Fibroblast of peridontal ligament (primary cell): ENCODE measurements around the gene FAN1.
A peak's percentile ranks its signal among the peaks of the same experiment; 100 is the strongest.
"Not testable (repeated sequence)": the region's sequence is repeated elsewhere in the genome, so short reads cannot be mapped to it uniquely, and the experiment has no call there.

Experiments
- DNase-seq: peaks from one replicate; pipeline ENCODE4 v3.0.0-alpha.2; 2010; ENCODE audit errors: extremely low read depth

Gene FAN1

GRCh38 chr15:30903497-30904187 is at the start of gene FAN1:
FAN1 (plus strand) TSS chr15:30903915; CDS start chr15:30904664, 749 bp downstream.
- peak; percentile 79 for DNase-seq

DNA sequence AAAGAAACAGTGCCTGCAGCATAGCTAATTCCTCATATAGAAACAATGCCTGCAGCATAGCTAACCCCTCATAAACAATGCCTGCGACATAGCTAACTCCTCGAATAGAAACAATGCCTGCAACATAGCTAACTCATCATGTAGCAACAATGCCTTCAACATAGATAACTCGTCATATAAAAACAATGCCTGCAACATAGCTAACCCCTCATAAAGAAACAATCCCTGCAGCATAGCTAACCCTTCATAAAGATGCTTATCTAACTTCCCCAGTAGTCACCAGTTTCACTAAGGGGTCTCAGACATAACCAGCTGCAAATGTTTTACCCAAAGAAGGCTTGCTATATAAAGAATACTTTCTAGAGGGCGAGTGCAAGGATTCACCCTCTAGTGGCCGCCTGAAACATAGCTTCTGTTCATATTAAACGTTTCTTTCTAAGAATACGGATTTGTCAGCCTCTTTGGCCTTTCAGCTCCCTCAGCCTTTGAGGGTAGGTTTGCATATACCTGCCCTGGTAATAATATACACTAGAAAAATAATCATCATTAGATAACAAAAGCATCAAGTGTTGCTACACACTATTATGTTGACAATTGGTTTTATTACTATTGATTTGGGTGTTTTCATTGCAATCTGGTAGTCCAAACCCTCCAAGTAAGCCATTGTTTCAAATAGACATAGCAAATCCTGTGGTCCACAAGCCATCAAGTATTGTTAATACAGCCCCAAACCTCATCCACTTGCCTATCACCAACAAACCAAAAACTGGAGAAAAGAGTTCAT is 44.4 kb upstream of the FAN1 start:
- peak; percentile 36 for DNase-seq

DNA sequence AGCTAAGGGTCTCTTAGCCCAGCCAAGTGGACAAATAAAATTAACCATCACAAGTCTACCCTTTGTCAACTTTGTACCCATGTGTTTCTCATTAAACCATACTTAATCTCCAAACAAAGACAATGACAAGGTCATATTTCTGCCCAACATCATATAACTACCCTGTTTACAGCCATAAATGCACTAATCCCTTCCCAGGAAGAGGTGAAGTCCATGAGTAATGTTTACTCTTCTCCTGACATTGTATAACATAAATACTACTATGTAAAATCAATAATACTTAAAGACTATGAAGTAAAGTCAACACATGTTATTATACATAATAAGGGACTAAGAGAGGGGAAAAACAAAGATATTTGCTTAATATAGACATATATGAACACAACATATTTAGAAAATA is 38.5 kb upstream of the FAN1 start:
- DNase-seq, result no peak

- DNase-seq, result no peak
These were observed 33.0 kb upstream of the FAN1 start for GRCh38 chr15:30870681-30871080.

- peak; percentile 58 for DNase-seq
These were observed 31.4 kb upstream of the FAN1 start for GRCh38 chr15:30872341-30872748.

DNA sequence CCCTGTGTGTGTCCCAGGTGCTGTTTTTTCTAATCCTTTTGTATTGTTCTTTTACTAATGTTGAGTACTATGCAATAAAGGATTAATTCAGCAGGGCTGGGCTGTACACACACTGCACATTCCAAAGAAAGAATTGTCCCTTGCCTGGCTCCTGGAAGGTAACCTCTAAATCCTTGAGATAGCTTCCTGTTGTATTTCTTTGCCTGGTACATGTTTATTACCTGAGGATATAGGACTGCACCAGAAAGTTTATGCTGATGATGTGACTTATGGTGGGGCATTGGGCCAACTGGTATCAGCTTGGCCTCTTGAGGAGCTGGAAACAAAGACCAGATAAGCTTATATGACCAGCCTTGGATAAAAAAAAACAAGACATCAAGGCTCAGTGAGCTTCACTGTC is 26.6 kb upstream of the FAN1 start:
- no peak for DNase-seq

GRCh38 chr15:30878515-30878914 is 25.2 kb upstream of the FAN1 start:
- no peak for DNase-seq

- DNase-seq, result no peak
These were observed 20.8 kb upstream of the FAN1 start for GRCh38 chr15:30882849-30883433.

GRCh38 chr15:30883666-30884065 is 20.0 kb upstream of the FAN1 start:
- DNase-seq, result not testable (repeated sequence)

GRCh38 chr15:30885814-30886213 is 17.9 kb upstream of the FAN1 start:
- peak; percentile 12 for DNase-seq

GRCh38 chr15:30889196-30889595 is 14.5 kb upstream of the FAN1 start:
- DNase-seq, result no peak

DNA sequence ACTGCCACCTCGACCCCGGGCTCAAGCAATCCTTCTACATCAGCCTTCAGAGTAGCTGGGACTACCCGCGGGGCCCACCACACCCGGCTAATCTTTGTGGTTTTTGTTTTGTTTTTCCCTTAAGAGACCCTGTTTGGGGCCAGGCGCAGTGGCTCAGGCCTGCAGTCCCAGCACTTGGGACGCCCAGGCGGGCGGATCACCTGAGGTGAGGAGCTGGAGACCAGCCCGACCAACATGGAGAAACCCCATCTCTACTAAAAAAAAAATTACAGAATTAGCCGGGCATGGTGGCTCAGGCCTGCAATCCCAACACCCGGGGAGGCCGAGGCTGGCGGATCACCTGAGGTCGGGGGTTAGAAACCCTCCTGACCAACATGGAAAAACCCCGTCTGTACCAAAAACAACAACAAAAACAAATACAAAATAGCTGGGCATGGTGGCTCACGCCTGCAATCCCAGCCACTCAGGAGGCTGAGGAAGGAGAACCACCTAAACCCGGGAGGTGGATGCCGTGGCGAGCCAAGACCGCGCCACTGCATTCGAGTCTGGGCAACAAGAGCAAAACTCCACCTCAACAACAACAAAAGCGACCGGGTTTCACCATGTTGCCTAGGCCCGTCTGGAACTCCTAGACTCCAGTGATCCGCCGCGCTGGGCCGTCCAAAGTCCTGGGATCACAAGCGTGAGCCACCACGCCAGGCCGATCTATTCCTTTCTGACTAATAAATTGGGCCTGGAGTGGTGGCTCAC is 8.1 kb upstream of the FAN1 start:
- DNase-seq, result no peak

GRCh38 chr15:30896211-30896606 is 7.5 kb upstream of the FAN1 start:
- no peak for DNase-seq

- DNase-seq, result no peak
These were observed 1.8 kb upstream of the FAN1 start for GRCh38 chr15:30901889-30902288.

- no peak for DNase-seq
These were observed 1.1 kb downstream of the FAN1 start for GRCh38 chr15:30904812-30905211.

- no peak for DNase-seq
These were observed 2.1 kb downstream of the FAN1 start for GRCh38 chr15:30905821-30906220.

GRCh38 chr15:30906366-30906765 is 2.7 kb downstream of the FAN1 start:
- DNase-seq, result no peak

DNA sequence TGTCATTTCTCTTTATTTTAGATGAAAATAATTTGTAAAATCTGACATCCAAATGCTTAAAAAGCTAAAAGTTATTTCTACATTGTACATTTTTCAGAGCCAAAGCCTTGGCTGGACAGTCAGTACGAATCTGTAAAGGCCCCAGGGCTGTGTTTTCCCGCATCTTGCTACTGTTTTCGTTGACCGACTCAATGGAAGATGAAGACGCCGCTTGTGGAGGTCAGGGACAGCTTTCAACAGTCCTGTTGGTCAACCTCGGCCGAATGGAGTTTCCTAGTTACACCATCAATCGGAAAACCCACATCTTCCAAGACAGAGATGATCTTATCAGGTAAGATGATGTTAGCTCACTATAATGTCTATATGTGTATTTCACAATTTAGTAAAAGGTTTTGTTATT is 10.0 kb downstream of the FAN1 start:
- no peak for DNase-seq

DNA sequence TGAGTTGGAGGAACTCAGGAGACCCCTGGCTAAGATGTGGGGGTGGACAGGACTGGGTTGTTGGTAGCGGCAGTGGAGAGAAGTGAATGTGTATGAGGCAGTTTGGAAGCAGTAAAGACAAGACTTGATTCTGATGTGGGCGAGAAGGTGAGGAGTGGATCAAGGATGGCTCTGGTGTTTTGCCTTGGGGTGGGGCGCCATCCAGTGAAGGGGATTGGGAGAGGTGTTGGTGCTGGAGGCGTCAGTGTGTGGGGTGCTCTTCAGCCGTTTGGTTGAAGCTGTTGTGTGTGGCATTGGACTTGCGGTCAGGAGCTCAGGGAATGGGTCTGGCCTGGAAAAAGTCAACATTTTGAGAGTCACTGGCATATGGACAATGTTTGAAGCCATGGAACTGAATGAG is 13.3 kb downstream of the FAN1 start:
- no peak for DNase-seq

GRCh38 chr15:30917675-30918074 is 14.0 kb downstream of the FAN1 start:
- no peak for DNase-seq

DNA sequence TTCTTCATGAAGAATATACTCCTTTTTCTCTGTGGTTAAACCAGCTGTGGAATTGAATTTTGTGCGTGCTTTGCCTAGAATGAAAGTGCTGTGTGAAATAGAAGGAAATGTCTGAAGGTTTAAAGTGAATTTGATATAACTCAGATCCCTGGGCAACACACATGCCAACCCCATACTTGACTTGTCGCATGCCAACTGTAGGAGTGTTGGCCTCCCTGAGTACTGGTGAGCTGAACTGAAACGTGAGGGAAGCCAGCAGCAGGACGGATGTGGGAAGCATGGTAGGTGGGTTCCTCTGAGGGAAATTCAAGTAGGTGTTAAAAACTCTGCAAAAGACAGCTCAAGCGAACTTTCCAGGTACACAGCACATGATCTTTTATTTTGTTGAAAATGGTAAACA is 14.7 kb downstream of the FAN1 start:
- no peak for DNase-seq

DNA sequence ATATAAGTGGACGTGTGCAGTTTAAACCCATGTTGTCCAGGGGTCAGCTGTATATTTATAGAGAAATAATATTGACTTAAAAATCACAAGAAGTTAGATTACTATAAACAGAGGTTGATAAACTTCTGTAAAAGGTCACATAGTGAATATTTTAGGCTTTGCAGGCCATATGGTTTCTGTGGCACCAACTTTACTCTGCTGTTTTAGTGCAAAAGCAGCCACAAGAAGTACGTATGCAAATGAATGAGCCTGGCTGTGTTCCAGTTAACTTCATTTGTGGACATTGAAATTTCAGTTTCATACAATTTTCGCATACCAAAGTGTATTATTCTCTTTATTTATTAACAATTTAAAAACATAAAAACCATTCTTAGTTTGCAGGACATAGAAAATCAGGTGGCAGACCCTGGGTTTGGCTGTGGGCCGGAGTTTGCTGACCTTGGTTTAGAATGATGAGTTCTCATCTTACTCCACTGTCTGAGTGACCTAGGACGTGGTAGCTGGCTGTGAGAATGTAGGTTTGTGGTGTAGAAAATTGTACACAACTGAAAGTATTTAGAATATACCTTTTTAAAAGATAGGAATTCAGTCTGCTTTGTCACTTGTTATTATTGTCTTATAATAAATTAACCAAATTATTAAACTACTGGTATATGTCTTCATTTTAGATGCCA is 16.3 kb downstream of the FAN1 start:
- DNase-seq, result no peak
